K562 (cell line): ENCODE results near the gene MMEL1. TPM values are rescaled to one million over a fixed set of nuclear protein-coding genes. Genes with fewer than 3 reads are reported as not detected.
A peak's percentile ranks its signal among the peaks of the same experiment; 100 is the strongest.

Source experiments
- CHD1 ChIP-seq: fragments of 200-600 bp; sonication (generic); IDR thresholded peaks from one replicate; pipeline ENCODE4 v1.6.1; 2012; ENCODE audit warnings: mild to moderate bottlenecking, moderate library complexity, low read length, inconsistent platforms
- EZH2 ChIP-seq: IDR thresholded peaks from 2 replicates; pipeline ENCODE4 v1.6.1; 2012; ENCODE audit warnings: low read depth, mild to moderate bottlenecking, inconsistent platforms, low read length, borderline replicate concordance
- HNRNPLL ChIP-seq: fragments of 200-400 bp; formaldehyde crosslinking; IDR thresholded peaks from 2 replicates; pipeline ENCODE4 v1.6.1; 2017; ENCODE audit warnings: low read length, low read depth, mild to moderate bottlenecking; ENCODE audit not compliant: poor library complexity, severe bottlenecking
- RUNX1 ChIP-seq: sonication (generic); IDR thresholded peaks from 2 replicates; pipeline ENCODE4 v1.6.1; 2016; ENCODE audit warnings: antibody characterized with exemption, low read depth
- SAFB2 ChIP-seq: fragments of 200-400 bp; formaldehyde crosslinking; IDR thresholded peaks from 2 replicates; pipeline ENCODE4 v1.6.1; 2018; ENCODE audit warnings: borderline replicate concordance, low read length, low read depth, moderate library complexity; ENCODE audit not compliant: severe bottlenecking
- SMAD4 ChIP-seq: fragments of 250-450 bp; sonication (Bioruptor Pico); conservative IDR thresholded peaks from 2 replicates; pipeline ENCODE4 v1.8.0; 2021; ENCODE audit warnings: inconsistent platforms, mild to moderate bottlenecking, moderate library complexity
- SOX6 ChIP-seq: fragments of 450-650 bp; IDR thresholded peaks from 2 replicates; pipeline ENCODE4 v1.6.1; 2014; ENCODE audit warnings: mild to moderate bottlenecking
- ZFP30 ChIP-seq: fragments of 250-450 bp; sonication (Bioruptor Pico); IDR thresholded peaks from 2 replicates; pipeline ENCODE4 v1.8.0; 2022; ENCODE audit warnings: moderate library complexity, mild to moderate bottlenecking, inconsistent platforms, borderline replicate concordance
- ZNF133 ChIP-seq: fragments of 250-450 bp; sonication (Bioruptor Pico); IDR thresholded peaks from 2 replicates; pipeline ENCODE4 v1.4.0; 2020; ENCODE audit warnings: mild to moderate bottlenecking
- ZNF143 ChIP-seq: sonication (generic); formaldehyde crosslinking; IDR thresholded peaks from 2 replicates; pipeline ENCODE4 v1.9.0; 2022; ENCODE audit warnings: mild to moderate bottlenecking, missing genetic modification reagents
- ZNF274 ChIP-seq: IDR thresholded peaks from 2 replicates; pipeline ENCODE4 v1.6.1; 2011; ENCODE audit warnings: low read depth, mild to moderate bottlenecking, low read length, moderate library complexity, borderline replicate concordance
- ZSCAN29 ChIP-seq: fragments of 450-650 bp; IDR thresholded peaks from 2 replicates; pipeline ENCODE4 v1.6.1; 2017
- polyA plus RNA-seq, 8 experiments: library from polyadenylated mRNA; depleted of rRNA in 4 of 8; stranded (reverse) in 5 of 8; unstranded in 3 of 8; fragments of >200 nt; fragmentation: Nextera tagmentation in 2 of 8; fragmentation: Illumina TruSeq in 1 of 8; extraction: Ambion mirVana in 2 of 8; extraction: Trizol in 1 of 8; gene quantifications; 2 replicates each; pipeline versions ENCODE4 v1.2.1 to v1.2.3, GENCODE V29; 2011 to 2014; ENCODE audit warnings: inconsistent platforms in 1 of 8, missing spikeins in 1 of 8
- total RNA-seq, 7 experiments: library from RNA; depleted of rRNA in 6 of 7; stranded (reverse); fragments of >200 nt in 6 of 7; fragmentation: Illumina TruSeq in 2 of 7; extraction: Trizol in 2 of 7; gene quantifications; 2 replicates each; pipeline versions ENCODE4 v1.2.1 to v1.2.3, GENCODE V29; 2011 to 2021; ENCODE audit warnings: low replicate concordance in 1 of 7
- TF ChIP-seq, protein P1 (sequence below): IDR thresholded peaks from 3 replicates; pipeline ENCODE4 v1.6.1; 2011; ENCODE audit warnings: borderline replicate concordance, mild to moderate bottlenecking, moderate library complexity; ENCODE audit not compliant: insufficient read length; ENCODE audit errors: extremely low read depth
- TF ChIP-seq, protein P2 (sequence below): fragments of 200-600 bp; sonication (generic); IDR thresholded peaks from one replicate; pipeline ENCODE4 v1.6.1; 2012; ENCODE audit warnings: mild to moderate bottlenecking, low read depth, low read length, inconsistent platforms

The MMEL1 gene
- total and polyA plus RNA-seq, 9 of the 15 experiments (the other 6 are each of a cell fraction or from before 2014, with no cell fraction given): not detected

DNA sequence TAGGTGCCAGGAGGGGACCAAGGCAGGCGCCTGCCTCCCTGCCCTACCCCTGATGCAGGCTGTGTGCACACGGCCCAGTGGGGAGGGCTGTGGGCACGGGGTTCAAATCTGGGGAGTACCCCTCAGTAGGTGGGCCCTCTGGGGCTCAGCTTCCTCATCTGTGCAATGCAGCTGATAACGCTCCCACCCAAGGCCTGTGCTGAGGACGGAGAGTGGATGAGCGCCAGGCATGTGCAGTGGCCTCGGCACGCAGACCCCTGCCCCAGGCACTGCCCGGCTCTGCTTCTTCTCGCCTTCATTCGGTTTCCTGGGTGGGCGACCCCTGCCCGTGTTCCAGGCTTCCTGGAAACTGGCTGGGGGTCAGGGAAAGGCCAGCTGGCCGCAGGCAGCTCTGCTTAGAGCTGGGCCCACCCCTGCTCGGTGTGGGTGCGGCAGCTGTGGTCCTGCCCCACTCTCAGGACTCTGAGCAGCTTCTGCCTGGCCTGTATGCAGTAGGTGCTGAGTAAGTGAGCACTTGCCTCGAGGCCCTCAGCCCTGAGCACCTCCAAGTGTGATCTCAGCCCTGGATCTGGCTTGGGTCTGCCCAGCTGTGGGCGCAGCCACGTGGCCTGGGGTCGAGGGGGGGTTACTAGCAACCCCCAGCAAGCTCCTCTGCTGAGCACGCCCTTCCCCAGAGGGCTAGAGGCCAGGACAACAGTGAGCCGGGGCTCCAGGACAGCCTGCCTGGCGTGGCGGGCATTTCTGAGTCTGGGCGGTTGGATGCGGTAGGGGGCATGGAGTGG is 88.5 kb downstream of the MMEL1 start (continued):
- TF ChIP-seq HNRNPLL: no peak
- no peak for TF ChIP-seq RUNX1
- TF ChIP-seq SAFB2: no peak
- no peak for TF ChIP-seq ZNF274
- no peak for TF ChIP-seq EZH2
- TF ChIP-seq ZNF143: no peak
- TF ChIP-seq ZFP30 (CRISPR knock-in tag): no peak
- TF ChIP-seq SMAD4: peak; percentile 63
- TF ChIP-seq SOX6: no peak
- TF ChIP-seq, protein P1, sequence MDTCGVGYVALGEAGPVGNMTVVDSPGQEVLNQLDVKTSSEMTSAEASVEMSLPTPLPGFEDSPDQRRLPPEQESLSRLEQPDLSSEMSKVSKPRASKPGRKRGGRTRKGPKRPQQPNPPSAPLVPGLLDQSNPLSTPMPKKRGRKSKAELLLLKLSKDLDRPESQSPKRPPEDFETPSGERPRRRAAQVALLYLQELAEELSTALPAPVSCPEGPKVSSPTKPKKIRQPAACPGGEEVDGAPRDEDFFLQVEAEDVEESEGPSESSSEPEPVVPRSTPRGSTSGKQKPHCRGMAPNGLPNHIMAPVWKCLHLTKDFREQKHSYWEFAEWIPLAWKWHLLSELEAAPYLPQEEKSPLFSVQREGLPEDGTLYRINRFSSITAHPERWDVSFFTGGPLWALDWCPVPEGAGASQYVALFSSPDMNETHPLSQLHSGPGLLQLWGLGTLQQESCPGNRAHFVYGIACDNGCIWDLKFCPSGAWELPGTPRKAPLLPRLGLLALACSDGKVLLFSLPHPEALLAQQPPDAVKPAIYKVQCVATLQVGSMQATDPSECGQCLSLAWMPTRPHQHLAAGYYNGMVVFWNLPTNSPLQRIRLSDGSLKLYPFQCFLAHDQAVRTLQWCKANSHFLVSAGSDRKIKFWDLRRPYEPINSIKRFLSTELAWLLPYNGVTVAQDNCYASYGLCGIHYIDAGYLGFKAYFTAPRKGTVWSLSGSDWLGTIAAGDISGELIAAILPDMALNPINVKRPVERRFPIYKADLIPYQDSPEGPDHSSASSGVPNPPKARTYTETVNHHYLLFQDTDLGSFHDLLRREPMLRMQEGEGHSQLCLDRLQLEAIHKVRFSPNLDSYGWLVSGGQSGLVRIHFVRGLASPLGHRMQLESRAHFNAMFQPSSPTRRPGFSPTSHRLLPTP: no peak
- TF ChIP-seq, protein P2, sequence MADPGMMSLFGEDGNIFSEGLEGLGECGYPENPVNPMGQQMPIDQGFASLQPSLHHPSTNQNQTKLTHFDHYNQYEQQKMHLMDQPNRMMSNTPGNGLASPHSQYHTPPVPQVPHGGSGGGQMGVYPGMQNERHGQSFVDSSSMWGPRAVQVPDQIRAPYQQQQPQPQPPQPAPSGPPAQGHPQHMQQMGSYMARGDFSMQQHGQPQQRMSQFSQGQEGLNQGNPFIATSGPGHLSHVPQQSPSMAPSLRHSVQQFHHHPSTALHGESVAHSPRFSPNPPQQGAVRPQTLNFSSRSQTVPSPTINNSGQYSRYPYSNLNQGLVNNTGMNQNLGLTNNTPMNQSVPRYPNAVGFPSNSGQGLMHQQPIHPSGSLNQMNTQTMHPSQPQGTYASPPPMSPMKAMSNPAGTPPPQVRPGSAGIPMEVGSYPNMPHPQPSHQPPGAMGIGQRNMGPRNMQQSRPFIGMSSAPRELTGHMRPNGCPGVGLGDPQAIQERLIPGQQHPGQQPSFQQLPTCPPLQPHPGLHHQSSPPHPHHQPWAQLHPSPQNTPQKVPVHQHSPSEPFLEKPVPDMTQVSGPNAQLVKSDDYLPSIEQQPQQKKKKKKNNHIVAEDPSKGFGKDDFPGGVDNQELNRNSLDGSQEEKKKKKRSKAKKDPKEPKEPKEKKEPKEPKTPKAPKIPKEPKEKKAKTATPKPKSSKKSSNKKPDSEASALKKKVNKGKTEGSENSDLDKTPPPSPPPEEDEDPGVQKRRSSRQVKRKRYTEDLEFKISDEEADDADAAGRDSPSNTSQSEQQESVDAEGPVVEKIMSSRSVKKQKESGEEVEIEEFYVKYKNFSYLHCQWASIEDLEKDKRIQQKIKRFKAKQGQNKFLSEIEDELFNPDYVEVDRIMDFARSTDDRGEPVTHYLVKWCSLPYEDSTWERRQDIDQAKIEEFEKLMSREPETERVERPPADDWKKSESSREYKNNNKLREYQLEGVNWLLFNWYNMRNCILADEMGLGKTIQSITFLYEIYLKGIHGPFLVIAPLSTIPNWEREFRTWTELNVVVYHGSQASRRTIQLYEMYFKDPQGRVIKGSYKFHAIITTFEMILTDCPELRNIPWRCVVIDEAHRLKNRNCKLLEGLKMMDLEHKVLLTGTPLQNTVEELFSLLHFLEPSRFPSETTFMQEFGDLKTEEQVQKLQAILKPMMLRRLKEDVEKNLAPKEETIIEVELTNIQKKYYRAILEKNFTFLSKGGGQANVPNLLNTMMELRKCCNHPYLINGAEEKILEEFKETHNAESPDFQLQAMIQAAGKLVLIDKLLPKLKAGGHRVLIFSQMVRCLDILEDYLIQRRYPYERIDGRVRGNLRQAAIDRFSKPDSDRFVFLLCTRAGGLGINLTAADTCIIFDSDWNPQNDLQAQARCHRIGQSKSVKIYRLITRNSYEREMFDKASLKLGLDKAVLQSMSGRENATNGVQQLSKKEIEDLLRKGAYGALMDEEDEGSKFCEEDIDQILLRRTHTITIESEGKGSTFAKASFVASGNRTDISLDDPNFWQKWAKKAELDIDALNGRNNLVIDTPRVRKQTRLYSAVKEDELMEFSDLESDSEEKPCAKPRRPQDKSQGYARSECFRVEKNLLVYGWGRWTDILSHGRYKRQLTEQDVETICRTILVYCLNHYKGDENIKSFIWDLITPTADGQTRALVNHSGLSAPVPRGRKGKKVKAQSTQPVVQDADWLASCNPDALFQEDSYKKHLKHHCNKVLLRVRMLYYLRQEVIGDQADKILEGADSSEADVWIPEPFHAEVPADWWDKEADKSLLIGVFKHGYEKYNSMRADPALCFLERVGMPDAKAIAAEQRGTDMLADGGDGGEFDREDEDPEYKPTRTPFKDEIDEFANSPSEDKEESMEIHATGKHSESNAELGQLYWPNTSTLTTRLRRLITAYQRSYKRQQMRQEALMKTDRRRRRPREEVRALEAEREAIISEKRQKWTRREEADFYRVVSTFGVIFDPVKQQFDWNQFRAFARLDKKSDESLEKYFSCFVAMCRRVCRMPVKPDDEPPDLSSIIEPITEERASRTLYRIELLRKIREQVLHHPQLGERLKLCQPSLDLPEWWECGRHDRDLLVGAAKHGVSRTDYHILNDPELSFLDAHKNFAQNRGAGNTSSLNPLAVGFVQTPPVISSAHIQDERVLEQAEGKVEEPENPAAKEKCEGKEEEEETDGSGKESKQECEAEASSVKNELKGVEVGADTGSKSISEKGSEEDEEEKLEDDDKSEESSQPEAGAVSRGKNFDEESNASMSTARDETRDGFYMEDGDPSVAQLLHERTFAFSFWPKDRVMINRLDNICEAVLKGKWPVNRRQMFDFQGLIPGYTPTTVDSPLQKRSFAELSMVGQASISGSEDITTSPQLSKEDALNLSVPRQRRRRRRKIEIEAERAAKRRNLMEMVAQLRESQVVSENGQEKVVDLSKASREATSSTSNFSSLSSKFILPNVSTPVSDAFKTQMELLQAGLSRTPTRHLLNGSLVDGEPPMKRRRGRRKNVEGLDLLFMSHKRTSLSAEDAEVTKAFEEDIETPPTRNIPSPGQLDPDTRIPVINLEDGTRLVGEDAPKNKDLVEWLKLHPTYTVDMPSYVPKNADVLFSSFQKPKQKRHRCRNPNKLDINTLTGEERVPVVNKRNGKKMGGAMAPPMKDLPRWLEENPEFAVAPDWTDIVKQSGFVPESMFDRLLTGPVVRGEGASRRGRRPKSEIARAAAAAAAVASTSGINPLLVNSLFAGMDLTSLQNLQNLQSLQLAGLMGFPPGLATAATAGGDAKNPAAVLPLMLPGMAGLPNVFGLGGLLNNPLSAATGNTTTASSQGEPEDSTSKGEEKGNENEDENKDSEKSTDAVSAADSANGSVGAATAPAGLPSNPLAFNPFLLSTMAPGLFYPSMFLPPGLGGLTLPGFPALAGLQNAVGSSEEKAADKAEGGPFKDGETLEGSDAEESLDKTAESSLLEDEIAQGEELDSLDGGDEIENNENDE: no peak
- no peak for TF ChIP-seq ZNF133 (CRISPR knock-in tag)
- TF ChIP-seq CHD1: no peak
- no peak for TF ChIP-seq ZSCAN29
